SK-N-SH treated with all-trans-retinoic acid at 6 μM for 48 hours (cell line): Measurements from ENCODE around the gene GLIS1.

Experiments used
- ZNF565 ChIP-seq: fragments of 450-650 bp; formaldehyde crosslinking; conservative IDR thresholded peaks from 2 replicates; pipeline ENCODE4 v1.5.0; 2020; ENCODE audit warnings: low read depth, mild to moderate bottlenecking, moderate library complexity
- TF ChIP-seq, protein P1 (sequence below): fragments of 250-450 bp; sonication (Bioruptor Pico); IDR thresholded peaks from 2 replicates; pipeline ENCODE4 v1.8.0; 2020; ENCODE audit warnings: mild to moderate bottlenecking, moderate library complexity, borderline replicate concordance

DNA sequence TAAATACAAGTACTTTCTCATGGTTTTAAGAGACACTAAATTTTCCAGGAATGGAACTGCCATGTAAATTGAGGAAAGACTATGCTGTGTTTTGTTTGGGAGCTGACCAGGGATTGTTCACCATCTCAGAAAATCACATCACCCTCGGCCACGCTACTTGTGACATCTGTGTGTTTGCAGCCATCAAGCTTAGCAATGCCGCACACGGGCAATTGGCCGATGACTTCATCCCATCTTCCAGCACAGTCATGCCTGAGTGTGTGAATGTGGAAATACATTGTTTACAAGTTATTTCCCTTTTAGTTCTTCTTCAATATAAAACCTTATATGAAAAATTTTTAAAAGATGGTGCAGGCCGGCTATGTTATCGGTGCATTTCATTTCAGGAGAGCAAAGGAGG, 121.6 kb downstream of the GLIS1 start:
- TF ChIP-seq, protein P1, sequence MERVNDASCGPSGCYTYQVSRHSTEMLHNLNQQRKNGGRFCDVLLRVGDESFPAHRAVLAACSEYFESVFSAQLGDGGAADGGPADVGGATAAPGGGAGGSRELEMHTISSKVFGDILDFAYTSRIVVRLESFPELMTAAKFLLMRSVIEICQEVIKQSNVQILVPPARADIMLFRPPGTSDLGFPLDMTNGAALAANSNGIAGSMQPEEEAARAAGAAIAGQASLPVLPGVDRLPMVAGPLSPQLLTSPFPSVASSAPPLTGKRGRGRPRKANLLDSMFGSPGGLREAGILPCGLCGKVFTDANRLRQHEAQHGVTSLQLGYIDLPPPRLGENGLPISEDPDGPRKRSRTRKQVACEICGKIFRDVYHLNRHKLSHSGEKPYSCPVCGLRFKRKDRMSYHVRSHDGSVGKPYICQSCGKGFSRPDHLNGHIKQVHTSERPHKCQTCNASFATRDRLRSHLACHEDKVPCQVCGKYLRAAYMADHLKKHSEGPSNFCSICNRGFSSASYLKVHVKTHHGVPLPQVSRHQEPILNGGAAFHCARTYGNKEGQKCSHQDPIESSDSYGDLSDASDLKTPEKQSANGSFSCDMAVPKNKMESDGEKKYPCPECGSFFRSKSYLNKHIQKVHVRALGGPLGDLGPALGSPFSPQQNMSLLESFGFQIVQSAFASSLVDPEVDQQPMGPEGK (CRISPR knock-in tag) = no peak
- TF ChIP-seq ZNF565 = no peak
